ENCODE measurements around the gene APLN. TPM values are rescaled to one million over a fixed set of nuclear protein-coding genes. Genes with fewer than 3 reads are reported as not detected.

APLN gene, protein sequence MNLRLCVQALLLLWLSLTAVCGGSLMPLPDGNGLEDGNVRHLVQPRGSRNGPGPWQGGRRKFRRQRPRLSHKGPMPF
- 567 and 583 TPM in 2 replicates for total RNA-seq

DNA sequence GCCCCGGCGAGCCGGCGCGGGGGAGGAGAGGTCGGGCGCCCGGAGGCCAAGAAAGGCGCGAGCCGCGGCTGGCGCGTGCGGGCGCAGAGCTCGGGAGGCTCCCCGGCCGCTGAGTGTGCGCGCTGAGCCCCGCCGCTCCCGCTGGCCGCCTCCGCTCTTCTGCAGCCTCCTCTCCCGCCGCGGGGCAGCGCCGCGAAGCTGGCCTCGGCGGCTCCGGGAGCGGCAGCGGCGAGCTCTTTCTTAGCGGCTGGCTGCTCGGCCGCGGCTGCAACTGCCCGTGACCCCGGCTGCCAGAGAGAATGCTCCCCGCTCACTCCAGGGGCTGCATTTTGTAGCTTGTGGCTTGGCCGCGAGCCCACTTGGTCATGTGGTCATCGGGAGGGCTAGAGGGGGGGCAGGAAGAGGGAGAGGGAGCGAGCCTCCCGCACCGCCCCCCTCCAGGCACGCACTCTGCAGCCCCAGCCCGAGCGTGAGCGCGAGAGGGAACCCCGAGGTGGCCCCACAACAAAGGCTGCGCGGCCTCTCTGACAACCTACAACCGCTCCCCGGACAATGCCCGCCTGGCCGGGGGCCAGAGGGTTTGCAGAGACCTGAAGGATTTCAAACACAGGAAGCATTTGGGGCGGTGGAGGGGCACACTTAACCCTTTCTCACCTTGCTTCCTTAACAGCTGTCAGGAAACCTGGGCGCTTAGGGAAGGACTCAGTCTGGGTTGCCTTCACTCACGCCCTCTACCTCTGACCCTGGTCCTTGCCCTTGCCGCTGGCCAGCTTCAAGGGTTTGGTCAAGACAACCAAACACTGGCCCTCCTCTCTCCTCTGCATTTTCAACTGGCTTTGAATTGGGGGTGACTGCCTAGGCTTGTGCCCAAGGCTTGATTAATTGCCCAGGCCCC, at the start of gene APLN:
Gene APLN, minus strand, starts transcription at position 305 of the 895 bp plus-strand sequence. CDS start 326 bp downstream, outside the sequence.

Other genes starting within 250 kb of the APLN start
- 8.0 and 8.4 TPM in 2 replicates for gene SMARCA1, start 131.5 kb downstream of the APLN start, total RNA-seq
- gene OCRL, start 114.7 kb downstream of the APLN start, total RNA-seq: 8.5 and 9.3 TPM in 2 replicates
- not detected in 2 replicates for gene XPNPEP2, start 84.0 kb upstream of the APLN start, total RNA-seq
- gene SASH3, start 125.0 kb upstream of the APLN start, total RNA-seq: not detected in 2 replicates
- 18.3 and 23.0 TPM in 2 replicates for gene ZDHHC9, start 188.9 kb upstream of the APLN start, total RNA-seq

All from mammary microvascular endothelial cell (primary cell).